Measurements from ENCODE around the gene PLEKHM3. TPM values are rescaled to one million over a fixed set of nuclear protein-coding genes. Genes with fewer than 3 reads are reported as not detected.

Gene PLEKHM3
- total and polyA plus RNA-seq, 2 of the 13 experiments (the other 11 are each of a cell fraction or from before 2014, with no cell fraction given) = 4.5 to 4.7 TPM

- TF ChIP-seq FOXM1 (CRISPR knock-in tag; IDR thresholded peaks at IDR 0.05) = no peak
- peak; percentile 58 for TF ChIP-seq BCL6 (CRISPR knock-in tag; IDR thresholded peaks at IDR 0.05)
- no peak for TF ChIP-seq ZNF737 (CRISPR knock-in tag; IDR thresholded peaks at IDR 0.05; ENCODE audit: borderline replicate concordance)
- no peak for TF ChIP-seq ZNF879 (CRISPR knock-in tag; IDR thresholded peaks at IDR 0.05)
- no peak for TF ChIP-seq ZNF30 (CRISPR knock-in tag; IDR thresholded peaks at IDR 0.05)
- TF ChIP-seq PRMT3 (CRISPR knock-in tag; IDR thresholded peaks at IDR 0.05; ENCODE audit: borderline replicate concordance, low read depth) = no peak
- TF ChIP-seq HNRNPUL1 (IDR thresholded peaks at IDR 0.05; ENCODE audit: low read depth, low read length) = no peak
- 0 out of 2 replicates have a peak, but pooled peaks have one; percentile 36 for TF ChIP-seq ZNF576 (CRISPR knock-in tag; IDR thresholded peaks at IDR 0.05)
- TF ChIP-seq ZNF605 (CRISPR knock-in tag; IDR thresholded peaks at IDR 0.05) = no peak
- TF ChIP-seq MED13 (CRISPR knock-in tag; IDR thresholded peaks at IDR 0.05) = no peak
- TF ChIP-seq REL (CRISPR knock-in tag; conservative IDR thresholded peaks at IDR 0.05) = no peak
- no peak for TF ChIP-seq ESRRA (CRISPR knock-in tag; IDR thresholded peaks at IDR 0.05; ENCODE audit: low read depth)
- no peak for TF ChIP-seq ZSCAN5A (CRISPR knock-in tag; IDR thresholded peaks at IDR 0.05; ENCODE audit: borderline replicate concordance)
- TF ChIP-seq HMGXB4 (CRISPR knock-in tag; IDR thresholded peaks at IDR 0.05; ENCODE audit: borderline replicate concordance in 1 of 2, low read depth in 1 of 2) = no peak
- no peak for TF ChIP-seq ZKSCAN5 (CRISPR knock-in tag; IDR thresholded peaks at IDR 0.05)
- TF ChIP-seq CHCHD3 (CRISPR knock-in tag; IDR thresholded peaks at IDR 0.05) = no peak
- TF ChIP-seq ZNF800 (CRISPR knock-in tag; IDR thresholded peaks at IDR 0.05) = no peak
- TF ChIP-seq ELF3 (CRISPR knock-in tag; IDR thresholded peaks at IDR 0.05) = peak; percentile 72
- TF ChIP-seq SETDB1 (CRISPR knock-in tag; IDR thresholded peaks at IDR 0.05; ENCODE audit: borderline replicate concordance) = no peak
- TF ChIP-seq SKI (IDR thresholded peaks at IDR 0.05; ENCODE audit: partially characterized antibody) = peak; percentile 28
- TF ChIP-seq ZNF891 (CRISPR knock-in tag; IDR thresholded peaks at IDR 0.05) = no peak
- no peak for TF ChIP-seq POLR2A (IDR thresholded peaks at IDR 0.05; ENCODE audit: insufficient read depth in 1 of 2, low read depth in 2 of 2, low read length in 2 of 2)
- TF ChIP-seq NBN (conservative IDR thresholded peaks at IDR 0.05) = no peak
- TF ChIP-seq ZFP36L2 (CRISPR knock-in tag; IDR thresholded peaks at IDR 0.05) = no peak
- 0 out of 2 replicates have a peak, but pooled peaks have one; percentile 54 for TF ChIP-seq ZNF557 (CRISPR knock-in tag; IDR thresholded peaks at IDR 0.05)
- no peak for TF ChIP-seq ZZZ3 (CRISPR knock-in tag; IDR thresholded peaks at IDR 0.05; ENCODE audit: borderline replicate concordance)
- TF ChIP-seq ZNF614 (CRISPR knock-in tag; IDR thresholded peaks at IDR 0.05; ENCODE audit: borderline replicate concordance) = 0 out of 2 replicates have a peak, but pooled peaks have one; percentile 57
- no peak for TF ChIP-seq AHR (CRISPR knock-in tag; IDR thresholded peaks at IDR 0.05)
- TF ChIP-seq MZF1 (CRISPR knock-in tag; IDR thresholded peaks at IDR 0.05; ENCODE audit: borderline replicate concordance) = no peak
Observed at GRCh38 chr2:207815254-207815653, 210.1 kb downstream of the PLEKHM3 start (continued).

All from HepG2 (cell line).